ENCODE results near the gene CDK1.
"Not testable (repeated sequence)": the region's sequence is repeated elsewhere in the genome, so short reads cannot be mapped to it uniquely, and the experiment has no call there.

The CDK1 gene

DNA sequence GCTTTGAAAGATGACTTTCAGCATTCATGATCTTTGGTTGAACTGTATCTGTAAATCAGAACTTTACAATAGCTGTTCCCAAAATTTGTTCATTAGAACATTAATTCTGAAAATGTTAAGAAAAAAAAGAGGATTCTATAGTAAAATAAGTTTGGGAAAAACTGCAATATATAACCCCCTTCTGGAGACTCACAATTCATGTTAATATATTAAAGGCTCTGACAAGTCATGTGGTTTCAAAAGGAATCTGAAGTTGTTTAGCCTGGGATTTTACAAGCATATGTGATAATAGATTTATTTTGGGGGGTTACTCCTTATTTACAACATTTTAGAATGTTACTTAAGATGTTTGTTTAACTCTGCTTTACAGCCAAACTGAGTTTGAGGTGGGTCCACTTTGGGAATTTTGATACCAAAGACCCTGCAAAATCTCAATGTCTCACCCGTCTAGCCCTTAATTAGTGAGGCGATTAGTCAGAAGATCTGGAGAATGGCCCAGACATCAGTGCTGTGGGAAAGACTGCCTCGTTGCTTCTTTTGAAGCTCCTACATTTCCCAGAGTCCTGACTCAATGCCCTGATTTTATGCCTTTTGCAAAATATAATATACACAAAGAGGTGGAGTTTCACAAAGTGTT, 40.0 kb downstream of the CDK1 start:
- Histone ChIP-seq H3K9ac (ENCODE audit: low read depth, low read length) (no peak overlapping the region), H3K4me1 (ENCODE audit: insufficient read depth, low read length) (peaks cover 7% of the 10 kb centered on the region; the same call in 1 of the 2 replicates), H3K9me3 (ENCODE audit: insufficient read depth, low read depth, low read length) (no peaks in the 10 kb centered on the region), H3K4me3 (ENCODE audit: low read length) (no peak overlapping the region), H3K36me3 (ENCODE audit: insufficient read depth, low read depth, low read length) (no peaks in the 10 kb centered on the region), H3K27ac (ENCODE audit: low read length) (no peak overlapping the region), H3K27me3 (ENCODE audit: insufficient read depth, low read length) (no peaks in the 10 kb centered on the region)

DNA sequence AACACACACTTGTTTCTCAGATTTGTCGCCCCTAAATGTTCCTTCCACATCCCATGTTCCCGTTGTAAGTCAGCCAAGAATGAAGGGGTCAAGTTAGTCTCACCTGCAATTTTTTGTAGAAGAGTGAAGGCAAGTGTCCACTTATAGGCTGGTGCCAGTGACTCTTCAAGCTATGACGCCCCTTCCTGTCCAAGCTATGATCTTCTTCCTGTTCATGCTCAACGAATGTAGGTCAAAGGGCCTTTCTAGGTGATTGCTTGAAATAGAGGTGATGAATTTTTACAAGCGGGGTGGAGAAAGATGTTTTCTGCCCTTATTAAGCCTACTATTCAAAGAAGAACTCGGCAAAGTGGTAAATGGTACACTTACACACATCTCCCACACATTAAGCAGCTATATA, 41.0 kb downstream of the CDK1 start:
- Histone ChIP-seq H3K27ac (ENCODE audit: low read length) (no peak overlapping the region), H3K4me3 (ENCODE audit: low read length) (no peak overlapping the region), H3K27me3 (ENCODE audit: insufficient read depth, low read length) (no peaks in the 10 kb centered on the region), H3K36me3 (ENCODE audit: insufficient read depth, low read depth, low read length) (no peaks in the 10 kb centered on the region), H3K4me1 (ENCODE audit: insufficient read depth, low read length) (peaks cover 7% of the 10 kb centered on the region; the same call in 1 of the 2 replicates), H3K9ac (ENCODE audit: low read depth, low read length) (no peak overlapping the region), H3K9me3 (ENCODE audit: insufficient read depth, low read depth, low read length) (no peaks in the 10 kb centered on the region)

DNA sequence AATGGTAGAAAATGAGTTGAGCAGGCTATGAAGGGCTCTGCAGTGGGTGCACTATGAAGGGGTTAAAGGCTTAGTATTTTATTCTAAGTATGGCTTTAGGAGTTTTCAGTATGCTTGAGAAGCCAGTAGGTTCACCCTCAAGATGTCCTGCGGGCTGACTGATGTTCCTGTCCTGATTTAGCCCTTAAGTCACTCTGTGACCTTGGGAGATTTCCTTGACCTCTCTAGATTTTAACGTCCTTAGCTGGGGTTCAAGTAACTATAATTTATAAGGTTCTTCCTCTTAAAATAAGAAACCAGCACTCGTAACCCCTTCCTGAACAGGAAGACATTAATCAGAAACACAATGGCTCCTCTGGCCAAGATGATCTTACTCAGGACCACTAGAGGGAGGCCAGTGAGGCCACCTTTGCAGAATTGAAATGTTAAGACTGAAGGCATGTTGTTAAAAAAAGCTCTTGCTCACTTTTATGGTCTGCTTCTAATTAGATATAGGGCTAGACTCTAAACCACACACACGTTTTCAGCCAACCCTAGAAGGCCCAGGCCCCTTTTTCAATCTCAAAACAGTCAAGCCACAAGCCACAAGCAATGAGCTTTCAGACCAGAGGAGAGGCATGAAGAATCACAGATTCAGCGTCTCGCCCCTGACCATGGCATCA, 41.9 kb downstream of the CDK1 start:
- Histone ChIP-seq H3K27me3 (ENCODE audit: insufficient read depth, low read length) (no peaks in the 10 kb centered on the region), H3K4me1 (ENCODE audit: insufficient read depth, low read length) (peaks cover 7% of the 10 kb centered on the region; the same call in 1 of the 2 replicates), H3K9ac (ENCODE audit: low read depth, low read length) (no peak overlapping the region), H3K9me3 (ENCODE audit: insufficient read depth, low read depth, low read length) (no peaks in the 10 kb centered on the region), H3K36me3 (ENCODE audit: insufficient read depth, low read depth, low read length) (no peaks in the 10 kb centered on the region), H3K27ac (ENCODE audit: low read length) (no peak overlapping the region), H3K4me3 (ENCODE audit: low read length) (no peak overlapping the region)

DNA sequence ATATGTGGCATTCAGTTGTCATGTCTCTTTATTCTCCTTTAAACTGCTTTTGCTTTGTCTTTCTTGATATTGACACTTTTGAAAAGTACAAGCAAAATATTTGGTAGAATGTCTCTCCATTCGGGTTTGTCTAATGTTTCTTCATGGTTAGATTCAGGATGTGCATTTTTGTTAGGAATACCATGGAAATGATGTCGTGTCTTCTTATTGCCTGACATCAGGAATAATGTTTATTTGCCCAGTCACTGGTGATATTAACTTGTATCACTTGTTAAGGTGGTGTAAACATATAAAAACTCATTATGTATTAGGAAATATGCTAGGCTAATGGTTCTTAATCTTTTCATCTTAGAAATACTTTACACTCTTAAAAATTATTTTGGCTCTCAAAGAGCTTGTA, 43.4 kb downstream of the CDK1 start:
- no peaks in the 10 kb centered on the region for H3K9me3 ChIP-seq (ENCODE audit: insufficient read depth, low read depth, low read length)
- no peak overlapping the region for H3K4me3 ChIP-seq (ENCODE audit: low read length)
- H3K27ac ChIP-seq (ENCODE audit: low read length), result no peak overlapping the region
- H3K36me3 ChIP-seq (ENCODE audit: insufficient read depth, low read depth, low read length), result no peaks in the 10 kb centered on the region
- H3K27me3 ChIP-seq (ENCODE audit: insufficient read depth, low read length), result no peaks in the 10 kb centered on the region
- H3K9ac ChIP-seq (ENCODE audit: low read depth, low read length), result no peak overlapping the region
- H3K4me1 ChIP-seq (ENCODE audit: insufficient read depth, low read length), result peaks cover 7% of the 10 kb centered on the region; the same call in 1 of the 2 replicates

DNA sequence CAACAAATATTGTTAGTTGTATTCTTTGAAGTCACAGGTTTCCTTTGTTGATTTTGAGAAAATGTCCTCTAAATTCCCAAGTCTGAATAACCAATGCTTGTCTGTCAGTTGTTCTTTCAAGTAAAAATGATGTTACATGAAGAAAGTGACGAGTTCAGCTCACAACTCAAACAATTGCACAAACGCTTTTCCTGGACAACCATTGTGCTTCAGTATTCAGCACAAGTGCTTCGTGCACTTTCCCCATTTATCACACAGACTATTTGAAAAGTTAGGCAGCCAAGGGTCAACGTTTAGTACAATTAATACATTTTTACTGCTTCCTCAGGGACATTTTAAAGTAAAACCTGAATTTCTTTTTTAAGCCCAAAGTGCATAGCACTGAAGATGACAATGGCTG, 44.5 kb downstream of the CDK1 start:
- Histone ChIP-seq H3K4me1 (ENCODE audit: insufficient read depth, low read length) (0 out of 2 replicates have a peak, but pooled peaks cover 3% of the 10 kb centered on the region), H3K36me3 (ENCODE audit: insufficient read depth, low read depth, low read length) (no peaks in the 10 kb centered on the region), H3K27ac (ENCODE audit: low read length) (no peak overlapping the region), H3K4me3 (ENCODE audit: low read length) (no peak overlapping the region), H3K9ac (ENCODE audit: low read depth, low read length) (no peak overlapping the region), H3K27me3 (ENCODE audit: insufficient read depth, low read length) (no peaks in the 10 kb centered on the region), H3K9me3 (ENCODE audit: insufficient read depth, low read depth, low read length) (no peaks in the 10 kb centered on the region)

DNA sequence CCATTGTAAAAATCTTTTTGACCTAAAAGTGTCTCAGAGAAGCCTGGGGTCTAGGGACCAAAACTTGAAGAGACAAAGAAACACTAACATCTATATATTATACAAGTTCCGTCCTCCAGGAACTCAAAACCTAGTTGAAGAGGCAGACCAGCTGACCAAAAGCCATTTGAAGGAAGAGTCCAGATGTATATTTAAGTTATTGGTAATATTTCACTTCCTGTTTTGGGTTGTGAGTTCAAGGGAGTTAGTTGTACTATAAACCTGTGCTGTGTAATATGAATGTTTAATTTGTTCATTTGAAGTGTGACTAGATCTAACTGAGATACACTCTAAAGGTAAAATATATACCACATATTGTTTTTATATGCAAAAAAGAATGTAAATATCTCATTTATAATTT, 45.0 kb downstream of the CDK1 start:
- H3K9me3 ChIP-seq (ENCODE audit: insufficient read depth, low read depth, low read length), result no peaks in the 10 kb centered on the region
- H3K36me3 ChIP-seq (ENCODE audit: insufficient read depth, low read depth, low read length), result no peaks in the 10 kb centered on the region
- H3K27ac ChIP-seq (ENCODE audit: low read length), result no peak overlapping the region
- H3K4me3 ChIP-seq (ENCODE audit: low read length), result no peak overlapping the region
- 0 out of 2 replicates have a peak, but pooled peaks cover 3% of the 10 kb centered on the region for H3K4me1 ChIP-seq (ENCODE audit: insufficient read depth, low read length)
- no peak overlapping the region for H3K9ac ChIP-seq (ENCODE audit: low read depth, low read length)
- no peaks in the 10 kb centered on the region for H3K27me3 ChIP-seq (ENCODE audit: insufficient read depth, low read length)

DNA sequence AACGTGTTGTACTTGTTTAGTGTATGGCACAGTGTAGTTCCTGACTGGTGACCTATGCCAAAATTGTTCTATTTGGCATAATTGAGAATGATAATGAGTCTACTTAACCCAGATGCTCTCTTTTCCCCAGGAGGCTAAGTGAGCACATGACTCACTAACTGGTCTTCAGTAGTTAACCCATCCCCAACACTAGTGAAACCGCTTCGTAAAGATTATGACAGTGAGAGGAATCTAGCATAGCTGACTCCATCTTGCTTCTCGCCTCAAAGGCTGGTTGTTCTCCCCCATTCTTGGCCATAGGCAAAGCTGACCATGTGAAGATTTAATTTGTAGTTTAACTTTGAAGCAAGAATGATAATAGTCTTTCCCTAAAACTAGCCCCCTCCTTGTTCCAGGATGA, 47.2 kb downstream of the CDK1 start:
- Histone ChIP-seq H3K36me3 (ENCODE audit: insufficient read depth, low read depth, low read length) (no peaks in the 10 kb centered on the region), H3K4me3 (ENCODE audit: low read length) (no peak overlapping the region), H3K9ac (ENCODE audit: low read depth, low read length) (no peak overlapping the region), H3K4me1 (ENCODE audit: insufficient read depth, low read length) (0 out of 2 replicates have a peak, but pooled peaks cover under 1% of the 10 kb centered on the region), H3K27me3 (ENCODE audit: insufficient read depth, low read length) (no peaks in the 10 kb centered on the region), H3K9me3 (ENCODE audit: insufficient read depth, low read depth, low read length) (no peaks in the 10 kb centered on the region), H3K27ac (ENCODE audit: low read length) (no peak overlapping the region)

DNA sequence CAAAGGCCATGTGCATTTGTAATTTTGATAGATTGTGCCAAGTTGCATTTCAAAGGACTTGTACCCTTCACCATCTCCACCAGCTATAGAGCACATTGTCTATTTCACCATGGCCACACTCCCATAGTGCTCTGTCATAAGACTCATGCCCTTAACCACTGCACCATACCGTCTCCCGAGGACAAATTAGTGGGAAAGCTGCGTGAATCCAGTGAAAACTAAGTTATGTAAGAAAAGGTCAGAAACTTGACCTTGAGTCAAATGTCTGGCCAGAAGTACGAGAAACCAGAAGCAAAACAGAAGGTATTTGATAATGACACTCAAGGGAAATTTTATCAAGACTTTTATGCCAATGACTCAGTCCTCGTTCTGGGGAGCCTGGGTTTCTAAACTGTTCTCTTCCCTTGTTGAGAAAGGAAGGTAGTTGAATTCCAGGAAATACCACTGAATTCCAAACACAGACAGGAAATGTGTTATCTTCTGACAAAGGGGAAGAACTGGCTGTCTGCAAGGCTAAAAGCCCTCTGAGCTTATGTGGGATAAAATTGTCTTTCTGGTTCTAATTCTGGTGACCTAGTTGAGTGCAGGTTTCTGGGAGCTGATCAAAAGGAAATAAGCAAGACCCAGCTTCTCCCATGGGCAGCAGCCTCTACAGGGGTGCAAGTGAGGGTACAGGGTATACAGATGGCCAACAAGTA, 49.7 kb downstream of the CDK1 start:
- no peaks in the 10 kb centered on the region for H3K36me3 ChIP-seq (ENCODE audit: insufficient read depth, low read depth, low read length)
- H3K27me3 ChIP-seq (ENCODE audit: insufficient read depth, low read length), result no peaks in the 10 kb centered on the region
- no peak overlapping the region for H3K9ac ChIP-seq (ENCODE audit: low read depth, low read length)
- H3K27ac ChIP-seq (ENCODE audit: low read length), result no peak overlapping the region
- H3K4me1 ChIP-seq (ENCODE audit: insufficient read depth, low read length), result no peaks in the 10 kb centered on the region
- H3K9me3 ChIP-seq (ENCODE audit: insufficient read depth, low read depth, low read length), result no peaks in the 10 kb centered on the region
- no peak overlapping the region for H3K4me3 ChIP-seq (ENCODE audit: low read length)

DNA sequence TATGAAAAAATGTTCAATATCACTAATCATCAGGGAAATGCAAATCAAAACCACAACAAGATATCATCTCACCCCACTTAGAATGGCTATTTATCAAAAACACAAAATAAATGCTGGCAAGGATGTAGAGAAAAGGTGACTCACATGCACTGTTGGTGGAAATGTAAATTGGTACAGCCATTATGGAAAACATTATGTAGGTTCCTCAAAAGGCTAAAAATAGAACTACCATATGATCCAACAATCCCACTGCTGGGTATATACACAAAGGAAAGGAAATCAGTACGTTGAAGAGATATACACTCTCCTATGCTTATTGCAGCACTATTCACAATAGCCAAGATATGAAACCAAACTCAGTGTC, 50.2 kb downstream of the CDK1 start:
- Histone ChIP-seq H3K27me3 (ENCODE audit: insufficient read depth, low read length) (no peaks in the 10 kb centered on the region), H3K27ac (ENCODE audit: low read length) (no peak overlapping the region), H3K9ac (ENCODE audit: low read depth, low read length) (no peak overlapping the region), H3K36me3 (ENCODE audit: insufficient read depth, low read depth, low read length) (no peaks in the 10 kb centered on the region), H3K4me1 (ENCODE audit: insufficient read depth, low read length) (no peaks in the 10 kb centered on the region), H3K4me3 (ENCODE audit: low read length) (no peak overlapping the region), H3K9me3 (ENCODE audit: insufficient read depth, low read depth, low read length) (no peaks in the 10 kb centered on the region)

DNA sequence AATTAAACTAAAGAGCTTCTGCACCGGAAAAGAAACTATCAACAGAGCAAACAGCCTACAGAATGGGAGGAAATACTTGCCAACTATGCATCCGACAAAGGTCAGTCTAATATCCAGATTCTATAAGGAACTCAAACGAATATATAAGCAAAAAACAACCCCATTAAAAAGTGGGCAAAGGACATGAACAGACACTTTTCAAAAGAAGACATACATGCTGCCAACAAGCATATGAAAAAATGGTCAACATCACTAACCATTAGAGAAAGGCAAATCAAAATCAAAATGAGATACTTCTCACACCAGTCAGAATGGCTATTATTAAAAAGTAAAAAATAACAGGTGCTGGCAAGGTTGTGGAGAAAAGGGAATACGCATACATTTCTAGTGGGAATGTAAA, 53.9 kb downstream of the CDK1 start:
- H3K9me3 ChIP-seq (ENCODE audit: insufficient read depth, low read depth, low read length); H3K27me3 ChIP-seq (ENCODE audit: insufficient read depth, low read length); H3K4me3 ChIP-seq (ENCODE audit: low read length); H3K4me1 ChIP-seq (ENCODE audit: insufficient read depth, low read length); H3K9ac ChIP-seq (ENCODE audit: low read depth, low read length); H3K27ac ChIP-seq (ENCODE audit: low read length); H3K36me3 ChIP-seq (ENCODE audit: insufficient read depth, low read depth, low read length): not testable (repeated sequence)

DNA sequence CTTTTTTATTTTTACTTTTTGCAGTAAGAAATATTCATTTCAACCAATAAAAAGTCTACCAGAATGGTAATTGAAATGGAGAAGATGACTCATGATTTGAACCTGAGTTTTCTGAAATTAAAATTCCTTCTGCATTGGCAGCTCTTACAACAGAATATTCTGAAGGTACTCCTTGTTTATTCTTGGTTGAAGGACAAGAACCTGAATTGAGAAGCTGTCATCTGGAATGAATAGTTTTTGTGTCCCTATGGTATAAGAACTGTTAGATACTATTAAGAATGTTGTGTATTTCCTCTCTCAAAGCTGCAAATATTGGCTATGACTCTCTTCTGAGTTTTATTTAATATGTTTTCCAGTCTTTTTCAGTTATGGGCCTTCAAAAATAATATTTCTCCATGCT, 56.1 kb downstream of the CDK1 start:
- no peaks in the 10 kb centered on the region for H3K27me3 ChIP-seq (ENCODE audit: insufficient read depth, low read length)
- H3K9me3 ChIP-seq (ENCODE audit: insufficient read depth, low read depth, low read length), result no peaks in the 10 kb centered on the region
- H3K4me1 ChIP-seq (ENCODE audit: insufficient read depth, low read length), result no peaks in the 10 kb centered on the region
- no peak overlapping the region for H3K27ac ChIP-seq (ENCODE audit: low read length)
- H3K4me3 ChIP-seq (ENCODE audit: low read length), result no peak overlapping the region
- H3K36me3 ChIP-seq (ENCODE audit: insufficient read depth, low read depth, low read length), result no peaks in the 10 kb centered on the region
- no peak overlapping the region for H3K9ac ChIP-seq (ENCODE audit: low read depth, low read length)

DNA sequence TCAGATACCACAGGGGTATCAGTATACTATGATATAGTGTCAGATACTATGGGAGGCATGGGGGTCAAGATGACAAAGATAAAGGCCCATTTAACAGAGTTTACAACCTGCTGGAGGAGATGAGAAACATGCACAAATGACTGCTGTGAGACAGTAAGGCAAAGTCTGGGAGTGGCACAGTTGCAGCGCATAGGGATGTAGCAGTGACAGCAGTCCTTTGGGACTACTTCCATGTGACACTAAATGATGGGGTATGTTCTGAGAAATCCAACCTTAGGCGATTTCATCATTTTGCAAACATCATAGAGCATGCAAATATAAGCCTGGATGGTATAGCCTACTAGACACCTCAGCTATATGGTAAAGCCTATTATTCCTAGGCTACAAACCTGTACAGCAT, 56.8 kb downstream of the CDK1 start:
- H3K4me3 ChIP-seq (ENCODE audit: low read length), result no peak overlapping the region
- no peak overlapping the region for H3K27ac ChIP-seq (ENCODE audit: low read length)
- no peaks in the 10 kb centered on the region for H3K4me1 ChIP-seq (ENCODE audit: insufficient read depth, low read length)
- no peaks in the 10 kb centered on the region for H3K27me3 ChIP-seq (ENCODE audit: insufficient read depth, low read length)
- H3K36me3 ChIP-seq (ENCODE audit: insufficient read depth, low read depth, low read length), result no peaks in the 10 kb centered on the region
- no peak overlapping the region for H3K9ac ChIP-seq (ENCODE audit: low read depth, low read length)
- H3K9me3 ChIP-seq (ENCODE audit: insufficient read depth, low read depth, low read length), result no peaks in the 10 kb centered on the region

Measured in iPS-20b (cell line).